Hypothalamus (tissue), 51 donors: ENCODE measurements around the gene HELQ.

Experiments used
- DNase-seq, 51 donors: peaks; one replicate each; lab custom pipeline; 2025; lab: John Stamatoyannopoulos, UW

Gene HELQ

GRCh38 chr4:83371936-83372335 is 83.7 kb downstream of the HELQ start:
- DNase-seq, result no peak

GRCh38 chr4:83371235-83371634 is 84.4 kb downstream of the HELQ start:
- no peak for DNase-seq

GRCh38 chr4:83370640-83370906 is 85.0 kb downstream of the HELQ start:
- no peak for DNase-seq

- DNase-seq, result no peak
These were observed 85.6 kb downstream of the HELQ start for GRCh38 chr4:83369831-83370639.

GRCh38 chr4:83364312-83364711 is 91.3 kb downstream of the HELQ start:
- no peak for DNase-seq

GRCh38 chr4:83362492-83363329 is 92.9 kb downstream of the HELQ start:
- DNase-seq, result no peak

- no peak for DNase-seq
These were observed 94.1 kb downstream of the HELQ start for GRCh38 chr4:83361416-83362103.

- DNase-seq, result no peak
These were observed 95.6 kb downstream of the HELQ start for GRCh38 chr4:83360018-83360417.

- DNase-seq, result no peak
These were observed 97.2 kb downstream of the HELQ start for GRCh38 chr4:83358410-83358809.
